HEK293 (cell line): ENCODE measurements around the gene PLXNA2.

ENCODE experiments used
- CTCF ChIA-PET: fragments of 350-600 bp; formaldehyde crosslinking; extraction: SDS; loops from one replicate; lab custom pipeline; 2021; ENCODE audit warnings: antibody characterized with exemption; lab: Yijun Ruan, JAX
- POLR2A ChIA-PET: fragments of 300-600 bp; formaldehyde crosslinking; extraction: SDS; loops from one replicate; lab custom pipeline; 2020; ENCODE audit warnings: antibody characterized with exemption, inconsistent platforms; lab: Yijun Ruan, JAX
- H3K27ac ChIP-seq: fragments of 200-500 bp; sonication (Bioruptor generic); 2 replicates; pipeline ENCODE4 v1.5.1; 2014; ENCODE audit warnings: low read depth, low read length, control low read depth, inconsistent platforms; ENCODE audit errors: extremely low read depth
- H3K36me3 ChIP-seq, 2 experiments: fragments of 200-500 bp in 1 of 2; sonication (Bioruptor generic) in 1 of 2; 1 replicate in 1 of 2; 2 replicates in 1 of 2; pipeline ENCODE4 v1.5.1; 2014 to 2017; ENCODE audit warnings: inconsistent platforms in 2 of 2, low read length in 2 of 2; ENCODE audit not compliant: control insufficient read depth in 2 of 2, insufficient read depth in 1 of 2
- H3K4me1 ChIP-seq: fragments of 200-500 bp; sonication (Bioruptor generic); 2 replicates; pipeline ENCODE4 v1.5.1; 2014; ENCODE audit warnings: mild to moderate bottlenecking, low read length, inconsistent platforms; ENCODE audit not compliant: control insufficient read depth, insufficient read depth
- H3K4me3 ChIP-seq: 2 replicates; pipeline ENCODE4 v1.5.1; 2011; ENCODE audit warnings: low read depth, mild to moderate bottlenecking, control low read depth, low read length, moderate library complexity
- H3K9me3 ChIP-seq: fragments of 200-500 bp; sonication (Bioruptor generic); 2 replicates; pipeline ENCODE4 v1.5.1; 2014; ENCODE audit warnings: low read depth, low read length, inconsistent platforms; ENCODE audit not compliant: control insufficient read depth, insufficient read depth
- EGR2 ChIP-seq: fragments of 450-650 bp; formaldehyde crosslinking; IDR thresholded peaks from 2 replicates; pipeline ENCODE4 v1.5.1; 2016; ENCODE audit warnings: low read depth, missing biosample characterization, missing genetic modification characterization
- KLF7 ChIP-seq: fragments of 450-650 bp; formaldehyde crosslinking; IDR thresholded peaks from 2 replicates; pipeline ENCODE4 v1.5.1; 2016; ENCODE audit warnings: missing biosample characterization, missing genetic modification characterization, borderline replicate concordance
- PRDM1 ChIP-seq: fragments of 450-650 bp; formaldehyde crosslinking; IDR thresholded peaks from 2 replicates; pipeline ENCODE4; 2016; ENCODE audit warnings: missing biosample characterization, missing genetic modification characterization
- REPIN1 ChIP-seq: fragments of 450-650 bp; formaldehyde crosslinking; IDR thresholded peaks from 2 replicates; pipeline ENCODE4 v1.5.1; 2017; ENCODE audit warnings: missing biosample characterization, missing genetic modification characterization, low read depth
- ZBTB48 ChIP-seq: fragments of 450-650 bp; formaldehyde crosslinking; IDR thresholded peaks from 2 replicates; pipeline ENCODE4 v1.5.1; 2016; ENCODE audit warnings: missing biosample characterization, missing genetic modification characterization
- ZFHX2 ChIP-seq: fragments of 450-650 bp; formaldehyde crosslinking; conservative IDR thresholded peaks from 2 replicates; pipeline ENCODE4 v1.5.1; 2016; ENCODE audit warnings: missing biosample characterization, missing genetic modification characterization
- ZNF132 ChIP-seq: fragments of 450-650 bp; formaldehyde crosslinking; IDR thresholded peaks from 2 replicates; pipeline ENCODE4 v1.5.1; 2017; ENCODE audit warnings: missing biosample characterization, missing genetic modification characterization, borderline replicate concordance
- ZNF133 ChIP-seq: fragments of 450-650 bp; formaldehyde crosslinking; IDR thresholded peaks from 2 replicates; pipeline ENCODE4 v1.5.1; 2016; ENCODE audit warnings: missing biosample characterization, missing genetic modification characterization
- ZNF140 ChIP-seq: fragments of 450-650 bp; formaldehyde crosslinking; IDR thresholded peaks from 2 replicates; pipeline ENCODE4 v1.5.1; 2016; ENCODE audit warnings: missing biosample characterization, missing genetic modification characterization
- ZNF184 ChIP-seq: fragments of 450-650 bp; IDR thresholded peaks from 2 replicates; pipeline ENCODE4 v1.5.1; 2018; ENCODE audit warnings: missing biosample characterization, mild to moderate bottlenecking, missing genetic modification characterization
- ZNF324 ChIP-seq: fragments of 450-650 bp; formaldehyde crosslinking; IDR thresholded peaks from 2 replicates; pipeline ENCODE4 v1.5.1; 2016; ENCODE audit warnings: missing biosample characterization, missing genetic modification characterization
- ZNF391 ChIP-seq: fragments of 450-650 bp; formaldehyde crosslinking; IDR thresholded peaks from 2 replicates; pipeline ENCODE4 v1.5.1; 2016; ENCODE audit warnings: low read depth, missing biosample characterization, missing genetic modification characterization, borderline replicate concordance
- ZNF560 ChIP-seq: fragments of 450-650 bp; formaldehyde crosslinking; IDR thresholded peaks from 2 replicates; pipeline ENCODE4 v1.5.1; 2017; ENCODE audit warnings: missing biosample characterization, missing genetic modification characterization, borderline replicate concordance
- ZNF585B ChIP-seq: fragments of 450-650 bp; formaldehyde crosslinking; IDR thresholded peaks from 2 replicates; pipeline ENCODE4 v1.5.1; 2016; ENCODE audit warnings: missing biosample characterization, missing genetic modification characterization
- TF ChIP-seq, protein P1 (sequence below): fragments of 450-650 bp; formaldehyde crosslinking; IDR thresholded peaks from 2 replicates; pipeline ENCODE4 v1.5.1; 2016; ENCODE audit warnings: missing biosample characterization, missing genetic modification characterization
- TF ChIP-seq, protein P2 (sequence below): fragments of 450-650 bp; formaldehyde crosslinking; IDR thresholded peaks from 2 replicates; pipeline ENCODE4 v1.5.0; 2017; ENCODE audit warnings: missing biosample characterization, missing genetic modification characterization, borderline replicate concordance

Gene PLXNA2

DNA sequence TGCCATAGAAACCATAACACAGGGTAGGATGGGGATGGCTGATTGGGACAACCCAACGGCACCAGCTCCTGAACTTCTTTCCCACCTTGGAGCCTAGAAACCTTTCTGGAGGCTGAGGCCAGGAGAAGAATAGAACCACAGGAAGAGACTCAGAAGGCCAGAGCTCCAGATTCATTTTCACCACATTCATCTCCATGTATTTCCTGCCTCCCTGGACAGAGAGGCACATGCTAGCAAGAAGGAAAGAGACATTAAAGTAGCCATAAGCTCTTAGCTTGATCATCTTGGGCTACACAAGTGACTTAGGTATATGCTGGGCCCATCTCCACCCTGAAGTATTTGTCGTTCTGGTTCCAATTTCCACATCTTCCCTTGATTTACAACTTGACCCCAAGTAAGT lies 44.1 kb downstream of the PLXNA2 start:
- ChIA-PET CTCF (interaction anchor here (1.6 to 1.8 kb wide), 2 partner anchors 39 to 68 kb away, joined by 5 to 7 read pairs; no protein-coding TSS in a partner anchor), POLR2A (no interaction called here)
- Histone ChIP-seq H3K4me1 (peaks cover 15% of the 10 kb centered on the region), H3K4me3 (no peak overlapping the region), H3K36me3 (peaks cover 0 to 6% of the 10 kb centered on the region in 2 experiments; a peak in 1 of 3 replicates), H3K9me3 (no peaks in the 10 kb centered on the region), H3K27ac (no peak overlapping the region)
- TF ChIP-seq ZNF184 (tag by site-specific recombination) (no peak), ZNF133 (no peak), ZNF585B (no peak), KLF7 (tag by site-specific recombination) (no peak), ZNF140 (tag by site-specific recombination) (no peak), ZNF132 (tag by site-specific recombination) (no peak), ZNF324 (no peak), ZNF560 (tag by site-specific recombination) (no peak), ZNF391 (no peak)
- TF ChIP-seq, protein P1, sequence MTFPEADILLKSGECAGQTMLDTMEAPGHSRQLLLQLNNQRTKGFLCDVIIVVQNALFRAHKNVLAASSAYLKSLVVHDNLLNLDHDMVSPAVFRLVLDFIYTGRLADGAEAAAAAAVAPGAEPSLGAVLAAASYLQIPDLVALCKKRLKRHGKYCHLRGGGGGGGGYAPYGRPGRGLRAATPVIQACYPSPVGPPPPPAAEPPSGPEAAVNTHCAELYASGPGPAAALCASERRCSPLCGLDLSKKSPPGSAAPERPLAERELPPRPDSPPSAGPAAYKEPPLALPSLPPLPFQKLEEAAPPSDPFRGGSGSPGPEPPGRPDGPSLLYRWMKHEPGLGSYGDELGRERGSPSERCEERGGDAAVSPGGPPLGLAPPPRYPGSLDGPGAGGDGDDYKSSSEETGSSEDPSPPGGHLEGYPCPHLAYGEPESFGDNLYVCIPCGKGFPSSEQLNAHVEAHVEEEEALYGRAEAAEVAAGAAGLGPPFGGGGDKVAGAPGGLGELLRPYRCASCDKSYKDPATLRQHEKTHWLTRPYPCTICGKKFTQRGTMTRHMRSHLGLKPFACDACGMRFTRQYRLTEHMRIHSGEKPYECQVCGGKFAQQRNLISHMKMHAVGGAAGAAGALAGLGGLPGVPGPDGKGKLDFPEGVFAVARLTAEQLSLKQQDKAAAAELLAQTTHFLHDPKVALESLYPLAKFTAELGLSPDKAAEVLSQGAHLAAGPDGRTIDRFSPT (tag by site-specific recombination), result no peak

DNA sequence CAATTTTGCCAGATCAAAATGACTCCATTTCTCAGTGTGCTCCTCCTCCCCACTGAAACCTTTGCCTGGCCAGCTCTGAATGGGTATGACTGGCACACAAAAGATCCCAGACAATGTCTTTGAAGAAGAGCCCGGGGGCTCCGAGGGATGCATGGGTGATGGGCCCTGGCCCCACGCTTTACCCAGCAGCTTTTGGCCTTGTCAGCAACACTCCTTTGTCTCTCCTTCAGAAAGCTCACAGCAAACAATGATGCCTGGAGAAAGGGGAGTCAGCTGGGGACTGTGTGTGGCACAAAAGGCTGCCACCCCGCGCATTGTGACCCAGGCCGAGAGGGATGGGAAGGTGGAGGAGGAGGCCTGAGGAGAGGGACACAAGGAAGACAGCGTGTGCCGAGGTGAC lies 45.9 kb downstream of the PLXNA2 start:
- POLR2A ChIA-PET, result interaction anchor here (1.1 kb wide), 1 partner anchor 9 kb away, joined by 3 read pairs; no protein-coding TSS in a partner anchor
- Histone ChIP-seq H3K4me3 (no peak overlapping the region), H3K9me3 (no peaks in the 10 kb centered on the region), H3K27ac (no peak overlapping the region), H3K4me1 (peaks cover 10% of the 10 kb centered on the region), H3K36me3 (peaks cover 0 to 6% of the 10 kb centered on the region in 2 experiments; a peak in 1 of 3 replicates)
- no peak for TF ChIP-seq ZNF132 (tag by site-specific recombination)
- no peak for TF ChIP-seq ZBTB48
- no peak for TF ChIP-seq REPIN1 (tag by site-specific recombination)
- TF ChIP-seq, protein P2, sequence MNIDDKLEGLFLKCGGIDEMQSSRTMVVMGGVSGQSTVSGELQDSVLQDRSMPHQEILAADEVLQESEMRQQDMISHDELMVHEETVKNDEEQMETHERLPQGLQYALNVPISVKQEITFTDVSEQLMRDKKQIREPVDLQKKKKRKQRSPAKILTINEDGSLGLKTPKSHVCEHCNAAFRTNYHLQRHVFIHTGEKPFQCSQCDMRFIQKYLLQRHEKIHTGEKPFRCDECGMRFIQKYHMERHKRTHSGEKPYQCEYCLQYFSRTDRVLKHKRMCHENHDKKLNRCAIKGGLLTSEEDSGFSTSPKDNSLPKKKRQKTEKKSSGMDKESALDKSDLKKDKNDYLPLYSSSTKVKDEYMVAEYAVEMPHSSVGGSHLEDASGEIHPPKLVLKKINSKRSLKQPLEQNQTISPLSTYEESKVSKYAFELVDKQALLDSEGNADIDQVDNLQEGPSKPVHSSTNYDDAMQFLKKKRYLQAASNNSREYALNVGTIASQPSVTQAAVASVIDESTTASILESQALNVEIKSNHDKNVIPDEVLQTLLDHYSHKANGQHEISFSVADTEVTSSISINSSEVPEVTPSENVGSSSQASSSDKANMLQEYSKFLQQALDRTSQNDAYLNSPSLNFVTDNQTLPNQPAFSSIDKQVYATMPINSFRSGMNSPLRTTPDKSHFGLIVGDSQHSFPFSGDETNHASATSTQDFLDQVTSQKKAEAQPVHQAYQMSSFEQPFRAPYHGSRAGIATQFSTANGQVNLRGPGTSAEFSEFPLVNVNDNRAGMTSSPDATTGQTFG (tag by site-specific recombination), result no peak
- CTCF ChIA-PET, result interaction anchor here (0.9 to 1.6 kb wide), 4 partner anchors 8 to 313 kb away, joined by 3 to 5 read pairs (median 3); no protein-coding TSS in a partner anchor

DNA sequence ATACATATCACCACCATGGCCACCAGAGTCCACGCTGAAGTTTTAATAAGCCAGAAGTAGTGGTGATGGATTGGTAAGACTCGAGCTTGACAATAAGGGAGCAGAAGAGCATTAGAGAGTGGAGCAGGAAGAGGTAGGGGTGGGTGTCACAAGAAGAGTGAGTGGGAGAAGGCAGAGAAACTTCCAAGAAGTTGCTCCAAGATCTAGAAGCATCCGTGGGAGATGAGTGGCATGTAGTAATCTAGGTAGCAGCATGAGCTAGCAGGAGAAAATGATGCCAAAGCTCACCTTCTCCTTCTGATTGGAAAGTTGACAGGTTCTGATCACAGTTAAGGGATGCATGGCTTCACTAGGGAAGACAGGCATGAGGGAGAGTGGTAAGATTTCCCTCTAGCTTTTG lies 49.2 kb downstream of the PLXNA2 start:
- 0 out of 2 replicates have a peak, but pooled peaks have one; percentile 32 for TF ChIP-seq PRDM1 (tag by site-specific recombination)
- TF ChIP-seq ZNF133, result no peak
- TF ChIP-seq EGR2 (tag by site-specific recombination), result peak; percentile 83
- TF ChIP-seq ZFHX2 (tag by site-specific recombination), result peak; percentile 61
- no peaks in the 10 kb centered on the region for H3K4me1 ChIP-seq
- no peaks in the 10 kb centered on the region for H3K9me3 ChIP-seq
- no peak overlapping the region for H3K27ac ChIP-seq
- peaks cover 0 to 6% of the 10 kb centered on the region in 2 experiments; a peak in 1 of 3 replicates for H3K36me3 ChIP-seq
- no peak overlapping the region for H3K4me3 ChIP-seq
- ChIA-PET POLR2A (interaction anchor here (0.6 kb wide), 1 partner anchor 12 kb away, joined by 3 read pairs; no protein-coding TSS in a partner anchor), CTCF (interaction anchor here (1.2 to 1.6 kb wide), 2 partner anchors 11 to 44 kb away, joined by 3 to 4 read pairs; no protein-coding TSS in a partner anchor)
